ENCODE results near the gene SRRD.

SRRD gene

GRCh38 chr22:26453812-26454500 lies 29.7 kb upstream of the SRRD start:
- no peak for DNase-seq

- DNase-seq, result no peak
Measured at GRCh38 chr22:26457661-26458272, 25.9 kb upstream of the SRRD start.

DNA sequence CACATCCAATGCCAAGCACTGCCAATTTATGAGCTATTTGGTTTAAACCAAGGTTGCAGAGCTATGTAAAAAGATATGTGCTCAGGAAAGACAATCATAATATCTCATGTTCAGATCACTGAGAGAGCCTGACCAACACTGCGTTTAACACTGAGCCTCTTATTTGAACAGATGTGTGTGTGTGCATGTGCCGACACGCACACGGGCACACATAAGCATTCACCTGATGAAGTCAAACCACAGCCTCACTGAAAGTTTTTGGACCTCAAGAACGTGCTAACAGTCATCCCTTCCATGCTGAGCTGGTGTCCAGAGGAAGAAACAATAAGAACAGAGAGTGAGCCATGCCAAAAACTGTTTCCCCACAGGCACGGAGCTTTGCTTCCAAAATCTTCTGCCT lies 23.5 kb upstream of the SRRD start:
- DNase-seq, result no peak

DNA sequence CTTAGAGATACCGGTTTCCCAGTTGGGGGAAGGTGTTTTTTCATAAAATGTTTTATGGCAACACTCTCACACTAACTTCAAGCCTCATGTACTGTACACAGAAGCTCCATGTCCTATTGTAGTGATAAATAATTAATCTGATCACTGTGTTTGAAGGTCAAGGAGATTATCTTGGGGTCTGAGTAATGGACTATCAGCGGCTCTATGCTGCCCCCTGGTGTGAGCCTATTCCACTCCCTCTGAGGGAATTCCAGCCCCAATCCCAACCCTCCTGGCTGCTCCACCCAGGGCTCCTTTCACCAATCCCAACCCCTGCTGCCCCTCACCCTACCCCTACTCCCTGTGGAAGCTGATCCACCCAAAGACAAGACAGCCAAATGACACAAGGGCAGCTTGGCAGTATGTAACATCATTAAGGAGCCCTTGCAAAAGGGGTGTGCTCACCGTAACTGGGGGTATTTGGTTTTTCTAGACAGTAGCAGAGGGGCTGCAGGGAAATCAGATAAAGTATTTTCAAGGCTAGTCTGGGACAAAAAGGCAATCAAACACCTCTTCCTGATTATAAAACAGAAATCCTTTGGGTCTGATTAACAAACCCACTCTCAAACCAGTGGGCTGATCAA lies 22.4 kb upstream of the SRRD start:
- DNase-seq, result peak; percentile 38

GRCh38 chr22:26462051-26462450 lies 21.6 kb upstream of the SRRD start:
- no peak for DNase-seq

DNA sequence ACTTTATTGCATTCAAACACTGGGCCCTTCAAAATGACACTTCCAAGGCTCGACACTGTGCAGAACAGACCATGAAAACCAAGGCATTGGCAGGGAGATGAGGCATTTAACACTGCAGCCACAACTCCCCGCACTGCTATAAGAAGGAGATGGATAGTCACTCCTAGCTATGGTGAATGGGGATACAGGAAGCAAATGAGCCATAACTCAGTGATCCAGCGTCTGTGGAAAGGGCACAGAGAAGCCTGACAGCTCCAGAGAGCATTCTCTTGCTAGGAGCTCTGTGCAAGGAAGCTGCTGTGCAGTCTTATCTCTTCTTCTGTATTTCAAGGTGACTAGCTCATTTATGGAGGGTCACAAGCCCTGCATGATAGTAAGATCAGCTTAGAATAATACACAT lies 21.0 kb upstream of the SRRD start:
- no peak for DNase-seq

DNA sequence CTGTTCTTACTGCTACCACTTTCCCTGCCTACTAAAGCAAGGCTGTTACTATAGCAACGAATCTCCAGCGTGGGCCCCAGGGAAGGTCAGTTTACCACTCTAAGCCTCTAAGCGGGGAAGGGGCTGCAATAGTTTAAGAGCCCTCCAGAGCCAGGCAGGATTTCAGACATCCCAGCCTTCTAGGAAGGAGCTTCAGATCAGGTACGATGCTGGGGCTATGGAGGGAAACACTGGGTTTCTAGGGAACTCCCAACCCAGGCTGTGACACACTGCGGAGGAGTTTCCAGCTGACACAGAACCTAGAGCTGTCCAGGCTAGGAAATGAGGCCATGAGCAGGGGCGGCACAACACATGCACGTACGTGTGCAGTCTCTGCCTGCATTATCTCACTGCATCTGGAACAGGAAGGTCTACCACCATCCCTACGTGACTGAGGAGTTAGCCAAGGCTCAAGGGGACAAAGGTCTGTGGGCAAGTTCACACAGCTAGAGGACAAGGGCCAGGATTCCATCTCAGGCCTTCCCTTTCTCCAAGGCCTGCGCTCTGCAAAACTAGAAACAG lies 20.5 kb upstream of the SRRD start:
- no peak for DNase-seq

DNA sequence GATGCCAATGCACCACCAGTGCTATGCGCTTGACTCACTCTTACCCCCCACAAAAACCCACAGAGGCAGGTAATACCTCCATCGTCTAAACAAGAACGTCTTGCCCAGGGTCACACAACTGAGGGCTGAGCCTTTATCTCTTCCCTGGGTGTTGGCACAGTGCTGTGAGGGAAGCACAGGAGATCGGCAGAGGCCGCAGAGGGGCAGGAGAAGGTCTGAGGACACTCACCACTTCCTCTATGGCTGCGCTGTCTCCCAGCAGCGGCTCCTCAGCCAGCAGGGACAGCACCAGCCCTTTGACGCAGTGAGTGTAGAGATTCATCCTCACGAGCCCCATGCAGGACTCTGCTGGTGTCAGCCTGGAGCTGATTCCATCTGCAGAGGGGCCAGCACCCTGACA lies 20.0 kb upstream of the SRRD start:
- DNase-seq, result no peak

DNA sequence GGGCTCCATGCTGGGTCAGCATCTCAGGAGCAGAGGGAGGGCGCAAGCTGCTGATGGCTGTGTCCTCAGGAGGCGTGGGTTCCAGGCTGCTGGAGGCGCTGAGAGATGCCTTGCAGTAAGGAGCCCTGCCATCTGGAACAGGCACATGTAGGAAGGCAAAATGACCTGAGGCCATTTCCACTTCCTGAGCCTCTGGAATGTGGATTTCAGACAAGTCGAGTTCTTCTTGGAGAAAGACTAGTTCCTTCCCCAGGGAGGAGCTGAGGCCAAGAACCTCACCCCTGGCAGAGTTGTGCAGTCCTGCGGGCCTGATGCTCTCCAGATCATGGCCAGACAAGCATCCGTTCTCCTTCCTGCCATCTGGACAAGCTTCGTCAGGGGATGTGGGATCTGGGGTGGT lies 19.4 kb upstream of the SRRD start:
- no peak for DNase-seq

DNA sequence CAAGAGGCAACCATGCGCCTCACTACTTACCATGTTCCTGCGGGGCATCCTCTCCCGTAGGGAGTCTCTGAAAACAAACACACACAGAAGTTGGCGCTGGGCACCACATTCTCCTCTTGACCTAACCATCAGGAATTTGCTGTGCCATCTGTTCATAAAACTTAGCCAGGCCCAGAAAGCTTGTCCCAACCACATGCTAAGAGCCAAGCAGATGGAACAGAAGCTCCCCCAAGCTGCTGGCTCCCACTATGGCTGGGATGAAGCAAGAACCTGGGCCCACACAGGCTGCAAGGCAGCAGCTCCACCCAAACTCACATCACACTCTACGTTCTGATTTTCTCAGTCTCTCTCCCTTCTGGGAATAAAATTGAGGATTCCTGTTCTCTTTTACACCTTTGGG lies 17.5 kb upstream of the SRRD start:
- no peak for DNase-seq

- no peak for DNase-seq
Measured at GRCh38 chr22:26470807-26471206, 12.9 kb upstream of the SRRD start.

DNA sequence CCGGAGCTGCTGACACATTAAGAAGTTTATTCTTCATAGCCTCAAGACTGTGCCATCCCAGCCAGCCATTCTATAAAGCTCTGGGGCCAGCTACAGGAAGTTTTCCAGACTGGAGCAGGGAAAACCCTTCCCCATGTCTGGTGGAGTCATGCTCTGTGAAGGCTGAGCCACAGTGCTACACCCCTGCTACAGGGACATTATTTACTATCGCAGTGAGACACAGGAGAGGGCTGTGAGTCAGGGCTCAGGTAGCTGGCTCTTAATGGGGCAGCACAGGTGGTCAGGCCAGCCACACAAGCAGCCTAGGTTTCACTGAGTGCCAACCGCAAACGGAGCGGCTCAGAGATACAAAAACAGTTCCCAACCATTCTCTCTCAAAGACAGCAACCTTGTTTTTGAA lies 12.2 kb upstream of the SRRD start:
- no peak for DNase-seq

- DNase-seq, result no peak
Measured at GRCh38 chr22:26474682-26475081, 9.0 kb upstream of the SRRD start.

DNA sequence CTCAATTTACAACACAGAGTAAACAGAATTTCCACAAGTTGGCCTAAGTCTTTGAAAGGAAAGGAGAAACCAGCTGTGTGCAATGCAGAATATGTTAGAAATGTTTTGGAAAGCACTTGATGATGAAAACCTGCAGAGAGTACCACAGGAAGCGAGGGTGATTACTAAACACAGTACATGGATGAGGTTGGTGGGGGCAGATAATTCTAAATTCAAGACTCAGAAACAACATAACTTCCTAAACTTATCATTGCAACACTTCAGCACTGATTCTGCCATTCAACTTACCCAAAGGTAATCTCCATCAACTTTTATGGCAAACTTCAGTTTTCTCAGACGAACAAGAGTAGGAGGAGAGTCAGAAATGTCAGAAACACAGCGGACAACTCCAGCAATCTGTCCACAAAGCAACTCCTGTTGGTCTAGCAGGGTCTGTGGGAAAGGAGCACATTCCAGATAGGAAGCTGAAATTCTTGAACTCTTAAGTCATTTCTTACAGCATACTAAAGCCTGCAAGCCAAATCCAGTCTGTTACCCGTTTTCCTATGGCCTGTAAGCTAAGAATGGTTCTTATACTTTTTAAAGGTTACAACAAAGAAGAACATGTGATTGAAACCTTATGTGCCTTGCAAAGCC lies 6.9 kb upstream of the SRRD start:
- no peak for DNase-seq

DNA sequence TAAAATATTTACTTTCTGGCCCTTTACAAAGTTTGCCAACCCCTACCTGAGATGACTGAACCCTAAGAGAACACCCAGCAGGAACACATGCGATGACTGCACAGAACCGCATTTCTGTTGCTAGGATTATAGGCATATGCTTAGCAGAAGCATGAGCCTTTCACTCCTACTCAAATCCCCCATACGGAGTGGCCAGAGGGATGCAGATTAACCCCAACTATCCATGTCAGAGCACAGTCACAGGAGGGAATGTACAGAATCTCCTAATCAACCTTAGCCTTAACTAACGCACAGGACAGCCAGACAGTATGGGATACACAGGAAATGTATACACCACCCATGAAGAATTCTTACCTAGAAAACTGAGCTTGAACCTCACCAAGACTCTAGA lies 6.3 kb upstream of the SRRD start:
- no peak for DNase-seq

- peak; percentile 28 for DNase-seq
Measured at GRCh38 chr22:26479043-26479791, 4.5 kb upstream of the SRRD start.

DNA sequence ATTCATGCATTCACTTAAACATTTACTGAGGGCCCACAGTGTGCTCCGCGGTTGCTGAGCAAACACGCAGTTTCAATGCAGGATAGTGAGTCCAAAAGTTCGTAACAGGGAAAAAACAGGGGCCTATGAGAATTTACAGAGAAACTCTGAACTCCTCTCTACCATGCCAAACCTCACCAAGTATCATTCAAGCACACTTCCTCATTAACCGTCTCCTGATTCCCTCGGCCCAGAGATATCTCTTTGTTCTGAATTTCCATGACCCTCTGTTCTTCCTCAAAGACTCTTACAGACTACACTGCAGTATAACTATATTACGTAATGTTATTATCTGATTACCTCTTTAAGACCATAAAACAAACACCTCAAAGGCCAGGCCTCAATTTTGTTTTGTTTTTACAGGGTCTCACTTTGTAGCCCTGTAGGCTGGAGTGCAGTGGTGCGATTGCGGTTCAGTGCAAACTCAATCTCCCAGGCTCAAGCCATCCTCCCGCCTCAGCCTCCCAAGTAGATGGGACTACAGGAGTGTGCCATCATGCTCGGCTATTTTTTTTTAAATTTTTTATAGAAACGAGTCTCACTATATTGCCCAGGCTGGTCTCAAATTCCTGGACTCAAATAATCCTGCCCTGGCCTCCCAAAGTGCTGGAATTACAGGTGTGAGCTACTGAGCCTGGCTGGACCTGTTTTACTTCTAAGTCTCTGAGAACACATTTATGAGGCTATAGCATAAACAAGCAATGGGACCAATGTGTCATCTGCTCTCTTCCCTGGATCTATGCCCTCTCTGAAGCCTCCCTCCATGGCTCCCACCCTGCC lies 3.7 kb upstream of the SRRD start:
- no peak for DNase-seq

- no peak for DNase-seq
Measured at GRCh38 chr22:26480611-26480932, 3.1 kb upstream of the SRRD start.

- DNase-seq, result no peak
Measured at GRCh38 chr22:26481112-26481693, 2.5 kb upstream of the SRRD start.

GRCh38 chr22:26481694-26482093 lies 2.0 kb upstream of the SRRD start:
- no peak for DNase-seq

DNA sequence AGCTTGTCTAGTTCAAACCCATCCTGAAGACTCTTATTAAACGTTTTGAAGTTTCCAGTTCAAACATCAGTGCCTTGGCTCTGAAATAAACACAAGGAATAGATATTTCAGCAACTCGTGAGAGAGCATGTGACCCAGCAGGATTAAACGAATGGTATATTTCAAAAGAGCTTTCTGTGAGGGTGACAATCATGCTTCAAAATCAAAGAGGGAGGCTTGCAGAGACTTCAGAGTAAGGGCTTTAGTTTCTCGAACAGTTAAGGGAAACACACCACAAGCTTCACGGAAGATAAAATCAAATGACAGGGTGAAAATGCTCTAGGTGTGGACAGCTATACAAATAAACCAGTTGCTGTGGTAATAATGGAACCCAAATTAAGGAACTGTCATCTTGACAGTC lies 1.5 kb upstream of the SRRD start:
- DNase-seq, result no peak

- DNase-seq, result no peak
Measured at GRCh38 chr22:26483043-26483438, 636 bp upstream of the SRRD start.

Measured in COR-L47 (cell line).